ENCODE measurements around the gene AXIN1. TPM values are rescaled to one million over a fixed set of nuclear protein-coding genes. Genes with fewer than 3 reads are reported as not detected.

Gene AXIN1
- total and polyA plus RNA-seq, 2 donors (not counting 3 experiments of a cell fraction or from before 2014, with no cell fraction given) = 8.3 to 21.9 TPM

DNA sequence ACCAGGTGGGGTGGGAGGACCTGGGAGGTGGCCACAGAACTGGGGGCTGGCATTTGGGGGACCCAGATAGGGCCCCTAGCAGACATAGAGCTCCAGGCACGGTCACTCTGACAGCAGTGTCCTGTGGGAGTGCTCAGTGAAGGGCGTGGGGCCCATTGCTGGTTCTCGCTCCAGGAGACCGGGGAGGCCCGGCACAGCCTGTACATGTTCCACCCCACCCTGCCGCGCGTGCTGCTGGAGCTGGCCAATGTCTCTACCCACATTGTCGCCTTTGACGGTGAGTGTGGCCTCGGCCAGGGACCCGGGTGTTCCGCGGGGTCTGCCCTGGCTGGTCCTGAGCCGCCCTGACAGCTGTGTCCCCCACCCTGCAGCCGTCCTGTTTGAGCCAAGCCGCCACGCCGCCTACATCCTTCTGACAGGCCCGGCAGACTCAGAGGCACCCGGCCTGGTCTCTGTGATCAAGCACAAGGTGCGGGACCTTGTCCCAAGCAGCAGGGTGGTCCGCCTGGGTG is 88.0 kb downstream of the AXIN1 start:
- ChIA-PET CTCF (no interaction called here), POLR2A (no interaction called here)
- no peak overlapping the region for H3K4me2 ChIP-seq (ENCODE audit: insufficient read depth, low read length)
- no peaks in the 10 kb centered on the region for H3K9me3 ChIP-seq (replicated peaks; ENCODE audit: control insufficient read depth, insufficient read depth, low read length)
- intact Hi-C loops (cut with micrococcal nuclease) (no loop called here), dilution Hi-C loops (cut with MboI; ENCODE audit: extremely low pct_ligation_motif_present, low sequenced_read_pairs) (no loop called here)
- TF ChIP-seq CTCF (IDR thresholded peaks at IDR 0.05; ENCODE audit: extremely low read depth in 1 of 2, insufficient read depth in 1 of 2, low read depth in 1 of 2, low read length in 2 of 2) (no peak), JUN (IDR thresholded peaks at IDR 0.05; ENCODE audit: borderline replicate concordance, insufficient read depth, insufficient read length, low read depth) (no peak), POLR2A (IDR thresholded peaks at IDR 0.05; ENCODE audit: low read depth, low read length) (no peak), MAX (IDR thresholded peaks at IDR 0.05; ENCODE audit: insufficient read depth, insufficient read length) (no peak)
- no peak overlapping the region for H3K9ac ChIP-seq (replicated peaks; ENCODE audit: extremely low read depth, insufficient read depth, low read length)
- H3K79me2 ChIP-seq (ENCODE audit: control insufficient read depth, insufficient read depth, low read length) = no peaks in the 10 kb centered on the region
- H4K20me1 ChIP-seq (replicated peaks; ENCODE audit: control insufficient read depth, extremely low read depth, insufficient read depth, low read length) = no peaks in the 10 kb centered on the region
- H3K4me3 ChIP-seq (replicated peaks in 1 of 3; ENCODE audit: insufficient read depth in 1 of 3, low read depth in 1 of 3, low read length in 3 of 3) = no peak overlapping the region
- H3K27me3 ChIP-seq (ENCODE audit: control insufficient read depth in 2 of 2, insufficient read depth in 2 of 2, low read length in 2 of 2) = no peaks in the 10 kb centered on the region
- no peak for DNase-seq (ENCODE audit: low read depth, low spot score)
- H3K27ac ChIP-seq (ENCODE audit: insufficient read depth, low read depth, low read length) = no peak overlapping the region
- H3K36me3 ChIP-seq (ENCODE audit: control insufficient read depth in 2 of 2, extremely low read depth in 1 of 2, insufficient read depth in 2 of 2, low read length in 2 of 2) = peaks cover 0 to 20% of the 10 kb centered on the region in 2 experiments
- H3K4me1 ChIP-seq (ENCODE audit: control insufficient read depth, extremely low read depth, insufficient read depth, low read length) = no peaks in the 10 kb centered on the region
- H3K9me1 ChIP-seq (replicated peaks; ENCODE audit: control insufficient read depth, extremely low read depth, insufficient read depth, low read length) = no peaks in the 10 kb centered on the region
- no peak overlapping the region for H2AFZ ChIP-seq (ENCODE audit: low read depth, low read length)
- BruUV-seq (replicated peaks) = no TSS peak
- FAIRE-seq = no peak

DNA sequence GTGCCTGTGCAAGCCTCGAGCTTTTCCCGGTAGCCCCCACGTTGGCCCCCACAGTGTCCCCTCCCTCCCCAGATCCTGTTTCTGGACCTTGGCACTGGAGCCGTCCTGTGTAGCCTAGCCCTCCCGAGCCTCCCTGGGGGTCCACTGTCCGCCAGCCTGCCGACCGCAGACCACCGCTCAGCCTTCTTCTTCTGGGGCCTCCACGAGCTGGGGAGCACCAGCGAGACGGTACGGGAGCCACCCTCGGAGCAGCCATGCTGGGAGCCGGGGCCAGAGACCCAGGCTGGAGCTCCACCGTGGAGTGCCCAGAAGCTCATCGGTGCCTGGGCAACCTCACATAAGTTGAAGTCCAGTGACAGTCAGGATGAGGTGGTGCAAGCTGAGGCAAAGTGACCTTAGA is 88.6 kb downstream of the AXIN1 start:
- no TSS peak for BruUV-seq (replicated peaks)
- no peaks in the 10 kb centered on the region for H3K27me3 ChIP-seq (ENCODE audit: control insufficient read depth in 2 of 2, insufficient read depth in 2 of 2, low read length in 2 of 2)
- H3K4me3 ChIP-seq (replicated peaks in 1 of 3; ENCODE audit: insufficient read depth in 1 of 3, low read depth in 1 of 3, low read length in 3 of 3) = no peak overlapping the region
- H3K36me3 ChIP-seq (ENCODE audit: control insufficient read depth in 2 of 2, extremely low read depth in 1 of 2, insufficient read depth in 2 of 2, low read length in 2 of 2) = peaks cover 0 to 20% of the 10 kb centered on the region in 2 experiments
- no peak overlapping the region for H2AFZ ChIP-seq (ENCODE audit: low read depth, low read length)
- no peaks in the 10 kb centered on the region for H3K79me2 ChIP-seq (ENCODE audit: control insufficient read depth, insufficient read depth, low read length)
- no peak for TF ChIP-seq FOS (IDR thresholded peaks at IDR 0.05; ENCODE audit: borderline replicate concordance, insufficient read depth, low read length)
- no peak for TF ChIP-seq POLR2AphosphoS5 (IDR thresholded peaks at IDR 0.05; ENCODE audit: insufficient read depth, low read depth, low read length)
- TF ChIP-seq MYC (IDR thresholded peaks at IDR 0.05; ENCODE audit: low read depth, low read length) = no peak
- TF ChIP-seq POLR2A (IDR thresholded peaks at IDR 0.05; ENCODE audit: low read depth, low read length) = no peak
- no peak for TF ChIP-seq CTCF (IDR thresholded peaks at IDR 0.05; ENCODE audit: extremely low read depth in 1 of 2, insufficient read depth in 1 of 2, low read depth in 1 of 2, low read length in 2 of 2)
- no peak for TF ChIP-seq JUN (IDR thresholded peaks at IDR 0.05; ENCODE audit: borderline replicate concordance, insufficient read depth, insufficient read length, low read depth)
- TF ChIP-seq EZH2 (IDR thresholded peaks at IDR 0.05; ENCODE audit: borderline replicate concordance, low read depth, low read length, severe bottlenecking) = no peak
- no peak for TF ChIP-seq MAX (IDR thresholded peaks at IDR 0.05; ENCODE audit: insufficient read depth, insufficient read length)
- no peak for TF ChIP-seq GATA2 (IDR thresholded peaks at IDR 0.05; ENCODE audit: insufficient read depth, insufficient read length, low read depth, low read length)
- dilution Hi-C loops (cut with MboI; ENCODE audit: extremely low pct_ligation_motif_present, low sequenced_read_pairs) (no loop called here), intact Hi-C loops (cut with micrococcal nuclease) (no loop called here)
- no peak overlapping the region for H3K27ac ChIP-seq (ENCODE audit: insufficient read depth, low read depth, low read length)
- POLR2A ChIA-PET = no interaction called here
- FAIRE-seq (no peak), DNase-seq (ENCODE audit: low read depth, low spot score) (no peak)
- no peaks in the 10 kb centered on the region for H3K9me3 ChIP-seq (replicated peaks; ENCODE audit: control insufficient read depth, insufficient read depth, low read length)
- no peaks in the 10 kb centered on the region for H3K4me1 ChIP-seq (ENCODE audit: control insufficient read depth, extremely low read depth, insufficient read depth, low read length)
- H3K4me2 ChIP-seq (ENCODE audit: insufficient read depth, low read length) = no peak overlapping the region
- CTCF ChIA-PET = no interaction called here
- no peak overlapping the region for H3K9ac ChIP-seq (replicated peaks; ENCODE audit: extremely low read depth, insufficient read depth, low read length)
- no peaks in the 10 kb centered on the region for H4K20me1 ChIP-seq (replicated peaks; ENCODE audit: control insufficient read depth, extremely low read depth, insufficient read depth, low read length)
- H3K9me1 ChIP-seq (replicated peaks; ENCODE audit: control insufficient read depth, extremely low read depth, insufficient read depth, low read length) = no peaks in the 10 kb centered on the region

All from endothelial cell of umbilical vein (primary cell).